Stimulated activated CD4-positive, alpha-beta T cell treated with anti-CD3 and anti-CD28 coated beads, Interleukin-12 subunit alpha, Interleukin-12 subunit beta, amount 100 ng/mL, for 24 hours (primary cell): ENCODE data around the gene PHYKPL.
"Not testable (repeated sequence)": the region's sequence is repeated elsewhere in the genome, so short reads cannot be mapped to it uniquely, and the experiment has no call there.

Experiments
- DNase-seq, 2 experiments: peaks; one replicate each; pipeline ENCODE4 v3.0.0-alpha.2; 2020; ENCODE audit warnings: low read depth in 2 of 2

The PHYKPL gene

DNA sequence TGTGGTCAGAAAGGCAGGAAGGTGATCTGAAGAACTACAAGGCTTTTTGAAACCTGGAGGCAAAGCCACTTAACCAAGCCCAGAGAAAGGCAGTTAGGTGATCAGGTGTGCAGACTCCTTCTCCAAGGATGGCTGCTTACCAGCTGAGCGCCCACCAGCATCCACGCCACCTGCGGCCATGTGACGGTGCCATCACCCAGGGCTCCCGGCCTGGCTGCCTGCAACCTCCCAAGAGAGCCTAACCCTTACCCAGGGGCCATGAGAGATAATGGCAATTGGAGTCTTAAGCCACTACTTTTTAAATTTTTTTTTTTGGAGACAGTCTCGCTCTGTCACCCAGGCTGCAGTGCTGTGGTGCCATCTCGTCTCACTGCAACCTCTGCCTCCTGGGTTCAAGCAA lies 33.1 kb upstream of the PHYKPL start:
- no peak for DNase-seq

DNA sequence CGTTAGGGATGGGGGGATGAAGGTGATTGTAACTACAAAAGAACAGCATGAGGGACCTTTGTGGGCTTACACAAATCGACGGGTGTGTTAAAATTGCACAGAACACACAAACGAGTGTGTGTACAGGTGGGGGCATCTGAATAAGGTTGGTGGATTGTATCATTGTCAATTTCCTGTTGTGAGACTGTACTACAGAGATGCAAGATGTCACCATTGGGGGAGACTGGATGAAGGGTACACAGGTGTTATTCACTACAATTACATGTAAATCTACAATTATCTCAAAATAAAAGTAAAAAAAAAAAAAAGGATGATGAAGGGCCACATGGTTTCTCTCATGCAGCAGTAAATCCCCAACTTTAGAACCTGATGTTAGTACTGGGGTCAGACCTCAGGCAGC lies 31.4 kb upstream of the PHYKPL start:
- DNase-seq = no peak

DNA sequence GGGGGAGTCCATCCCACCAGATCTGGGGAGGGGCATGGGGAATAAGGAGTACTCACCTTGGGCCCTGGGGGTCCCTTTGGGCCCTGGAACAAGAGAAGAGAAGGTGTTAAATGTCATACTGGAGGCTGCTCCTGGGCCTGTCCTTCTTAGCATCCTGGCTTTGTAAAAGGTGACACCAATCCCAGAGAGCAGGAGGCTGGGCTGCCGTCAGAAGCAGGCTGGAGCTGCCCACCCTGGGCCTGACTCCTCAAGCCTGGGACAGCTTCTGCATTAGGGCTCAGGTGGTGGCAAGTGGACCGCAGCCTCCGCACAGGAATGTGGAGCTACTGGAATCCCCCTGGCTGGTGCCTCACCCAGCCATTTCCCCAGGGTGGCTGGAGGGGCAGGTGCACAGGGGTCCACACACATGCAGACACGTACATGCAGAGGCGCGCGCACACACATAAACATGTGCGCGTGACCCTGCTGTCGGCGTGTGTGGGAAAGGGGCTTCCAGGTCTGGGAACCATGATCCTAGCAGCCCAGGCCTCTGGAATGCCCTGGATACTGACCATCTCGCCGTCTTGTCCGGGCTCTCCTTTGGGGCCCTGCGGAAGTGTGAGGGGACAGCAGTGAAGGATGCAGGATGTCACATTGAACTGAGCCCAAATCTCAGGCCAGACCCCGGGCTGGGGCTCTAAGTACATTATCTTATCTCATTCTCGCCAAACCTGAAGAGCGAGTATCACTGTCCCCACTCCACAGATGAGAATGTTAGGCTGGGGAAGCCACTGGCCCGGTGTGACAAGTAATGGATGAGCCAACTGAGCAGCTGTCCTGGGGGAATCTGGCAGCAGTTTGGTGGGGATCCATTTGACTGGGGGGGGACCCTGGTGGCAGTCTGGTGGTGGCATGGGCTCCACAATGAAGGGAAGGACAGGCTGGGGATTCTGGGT lies 29.3 kb upstream of the PHYKPL start:
- DNase-seq = no peak

DNA sequence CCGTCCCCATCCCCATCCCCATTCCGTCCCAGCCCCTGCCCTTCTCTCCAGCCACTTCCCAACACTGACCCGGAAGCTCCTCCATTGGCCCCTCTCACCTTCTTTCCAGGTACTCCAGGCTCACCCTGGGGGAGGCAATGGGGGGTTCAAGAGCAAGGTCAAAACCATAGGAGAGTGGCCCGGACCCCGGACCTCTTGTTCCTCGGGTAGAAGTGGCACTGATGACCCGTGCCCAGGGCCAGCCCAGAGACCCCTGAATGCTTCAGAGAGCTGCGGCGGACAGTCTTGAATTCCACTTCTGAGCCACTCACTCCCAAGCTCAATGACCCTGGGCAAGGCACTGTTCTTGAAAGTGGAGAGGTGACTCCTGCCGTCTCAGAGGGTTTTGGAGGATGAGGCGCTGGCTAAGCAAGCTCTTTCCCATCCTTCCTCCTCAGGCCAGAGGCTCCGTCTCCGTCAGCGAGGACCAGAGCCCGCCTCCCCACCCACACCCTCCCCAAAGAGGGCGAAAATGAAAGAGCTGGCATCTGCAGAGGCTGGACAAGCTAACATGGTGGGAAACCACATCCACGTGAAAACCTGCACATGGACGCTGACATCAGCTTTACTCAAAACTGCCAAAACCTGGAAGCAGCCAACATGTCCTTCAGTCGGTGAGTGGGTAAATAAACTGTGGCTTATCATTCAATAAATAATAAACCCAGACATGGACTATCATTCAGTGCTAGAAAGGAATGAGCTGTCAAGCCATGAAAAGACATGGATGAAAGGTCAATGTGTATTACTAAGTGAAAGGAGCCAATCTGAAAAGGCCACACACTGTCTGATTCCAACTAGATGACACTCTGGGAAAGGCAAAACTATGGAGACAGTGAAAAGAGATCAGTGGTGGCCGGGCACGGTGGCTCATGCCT lies 27.3 kb upstream of the PHYKPL start:
- no peak for DNase-seq

DNA sequence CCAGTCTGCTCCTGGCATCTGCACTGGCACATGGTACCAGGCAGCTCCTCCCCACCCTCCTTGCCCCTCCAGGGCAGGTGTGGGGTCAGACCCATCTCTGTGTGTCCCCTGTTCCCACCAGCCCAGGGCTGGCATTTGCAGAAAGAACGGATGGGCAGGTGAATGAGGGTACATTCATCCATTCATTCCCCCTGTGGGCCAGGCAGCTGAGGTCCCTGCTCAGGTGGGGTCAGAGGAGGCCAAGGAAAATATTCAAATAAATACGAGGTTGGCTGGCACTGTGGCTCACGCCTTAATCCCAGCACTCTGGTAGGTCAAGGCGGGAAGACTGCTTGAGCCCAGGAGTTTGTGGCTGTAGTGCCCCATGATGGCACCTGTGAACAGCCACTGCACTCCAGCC lies 25.0 kb upstream of the PHYKPL start:
- no peak for DNase-seq

DNA sequence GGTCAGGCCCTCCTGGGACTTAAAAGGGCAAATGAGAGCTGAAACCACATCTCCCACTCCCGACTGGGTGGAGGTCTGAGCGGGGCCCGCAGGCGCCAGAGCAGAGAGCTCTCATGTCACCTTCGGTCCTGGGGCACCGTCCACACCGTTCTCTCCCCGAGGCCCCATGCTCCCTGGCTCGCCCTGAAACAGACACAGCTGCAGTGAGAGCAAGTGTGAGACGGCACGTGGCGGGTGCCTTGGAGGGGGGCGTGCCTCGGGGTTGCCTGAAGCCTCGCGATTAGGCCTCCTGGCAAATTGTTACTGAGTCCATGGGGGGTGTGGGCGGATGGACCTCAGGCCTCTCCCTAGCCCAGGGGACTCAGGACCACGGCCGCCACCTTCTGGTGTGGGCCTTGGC lies 24.1 kb upstream of the PHYKPL start:
- no peak for DNase-seq

DNA sequence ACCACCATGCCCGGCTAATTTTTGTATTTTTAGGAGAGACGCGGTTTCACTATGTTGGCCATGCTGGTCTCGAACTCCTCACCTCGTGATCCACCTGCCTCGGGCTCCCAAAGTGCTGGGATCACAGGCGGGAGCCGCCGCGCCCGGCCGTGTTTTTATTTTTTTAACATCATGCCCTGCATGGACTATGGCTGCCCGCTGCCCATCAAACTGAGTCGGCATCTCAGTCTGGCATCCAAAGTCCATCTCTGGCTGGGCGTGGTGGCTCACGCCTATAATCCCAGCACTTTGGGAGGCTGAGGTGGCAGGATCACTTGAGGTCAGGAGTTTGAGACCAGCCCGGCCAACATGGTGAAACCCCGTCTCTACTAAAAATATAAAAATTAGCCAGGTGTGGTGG lies 21.0 kb upstream of the PHYKPL start:
- DNase-seq = not testable (repeated sequence)

DNA sequence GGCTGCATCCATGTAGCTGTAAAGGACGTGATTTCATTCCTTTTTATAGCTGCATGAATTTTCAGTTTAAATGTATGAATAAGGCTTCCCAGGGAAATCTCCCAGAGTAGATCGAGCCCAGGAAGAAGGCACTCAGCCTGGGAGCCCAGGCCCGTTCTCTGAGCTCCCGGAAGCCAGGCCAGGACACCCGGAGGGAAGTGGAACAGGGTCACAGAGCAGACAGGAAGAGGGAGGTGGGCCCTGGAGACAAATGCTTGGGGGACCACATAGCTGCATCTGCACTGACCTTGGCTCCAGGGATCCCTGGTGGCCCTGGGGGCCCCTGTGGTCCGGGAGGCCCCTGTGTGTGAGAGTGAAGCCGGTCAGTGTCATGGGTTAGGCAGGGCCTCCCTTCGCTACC lies 19.7 kb upstream of the PHYKPL start:
- DNase-seq = no peak

DNA sequence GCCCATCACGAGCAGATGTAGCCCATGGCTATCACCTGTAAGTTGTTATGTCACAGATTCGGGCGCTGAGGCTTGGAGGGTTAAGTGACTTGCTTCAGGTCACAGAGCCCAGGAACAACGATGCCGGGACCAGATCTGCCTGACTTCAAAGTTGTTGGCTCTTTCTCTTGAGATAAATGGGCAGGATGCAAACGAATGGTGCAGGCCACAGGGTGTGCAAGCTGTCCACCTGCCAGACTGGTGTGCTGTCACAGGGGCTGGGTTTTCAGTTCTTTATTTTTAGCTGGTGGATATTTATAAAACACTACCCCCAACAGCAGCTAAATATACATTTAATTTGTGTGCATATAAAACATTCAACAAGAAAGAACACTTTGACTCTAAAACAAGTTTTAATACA lies 17.7 kb upstream of the PHYKPL start:
- no peak for DNase-seq

DNA sequence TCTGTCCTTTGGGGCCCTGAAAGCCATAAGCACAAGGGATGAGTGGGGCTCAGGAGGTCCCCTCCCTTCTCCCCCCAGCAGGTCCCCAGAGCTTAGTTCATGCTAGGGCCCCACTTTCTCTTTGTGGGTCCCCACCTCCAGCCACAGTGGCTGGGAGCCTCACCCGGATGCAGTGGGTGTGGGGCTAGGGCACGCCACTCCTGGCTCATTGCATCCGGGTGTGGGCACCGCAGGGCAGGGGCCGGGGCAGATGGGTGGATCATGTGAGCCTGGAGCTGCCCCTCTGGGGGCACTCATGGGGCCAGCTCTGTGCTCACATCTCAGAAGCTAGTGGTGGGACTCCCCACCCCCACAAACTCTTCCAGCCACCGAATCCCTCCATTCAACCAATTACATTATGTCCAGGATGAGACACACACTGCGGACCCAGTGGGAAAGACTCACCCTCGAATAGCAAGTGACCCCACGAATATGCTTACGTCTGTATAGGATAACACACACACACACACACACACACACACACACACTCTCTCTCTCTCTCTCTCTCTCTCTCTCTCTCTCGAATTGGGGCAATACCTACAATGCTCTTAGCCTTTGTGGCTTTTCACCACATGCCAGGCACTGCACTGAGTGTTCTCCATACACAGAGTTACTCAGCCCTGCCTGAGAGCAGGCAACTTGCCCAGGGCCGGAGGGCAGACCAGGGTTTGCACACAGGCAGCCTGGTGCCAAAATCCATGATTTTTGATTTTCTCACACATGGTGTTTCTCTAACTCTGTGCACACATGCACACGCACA lies 16.8 kb upstream of the PHYKPL start:
- DNase-seq = no peak

DNA sequence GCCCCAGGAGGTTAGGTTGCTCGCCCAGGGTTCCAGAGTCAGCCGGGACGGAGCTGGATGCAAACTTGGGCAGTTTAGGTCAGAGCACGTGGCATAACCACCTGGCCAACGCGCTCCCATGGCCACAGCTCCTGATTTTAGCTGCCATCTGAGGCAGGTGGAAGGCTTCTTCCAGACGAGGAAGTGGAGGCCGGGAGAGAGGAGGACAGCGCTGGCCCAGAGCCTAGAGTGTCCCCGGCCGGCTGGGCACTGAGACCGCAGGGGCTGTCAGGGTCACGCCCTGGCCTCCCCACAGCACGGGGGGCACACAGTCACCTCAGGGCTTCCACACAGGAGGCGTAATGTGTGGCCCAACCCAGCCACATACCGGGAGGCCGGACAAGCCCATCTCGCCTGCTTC lies 16.1 kb upstream of the PHYKPL start:
- DNase-seq = no peak

DNA sequence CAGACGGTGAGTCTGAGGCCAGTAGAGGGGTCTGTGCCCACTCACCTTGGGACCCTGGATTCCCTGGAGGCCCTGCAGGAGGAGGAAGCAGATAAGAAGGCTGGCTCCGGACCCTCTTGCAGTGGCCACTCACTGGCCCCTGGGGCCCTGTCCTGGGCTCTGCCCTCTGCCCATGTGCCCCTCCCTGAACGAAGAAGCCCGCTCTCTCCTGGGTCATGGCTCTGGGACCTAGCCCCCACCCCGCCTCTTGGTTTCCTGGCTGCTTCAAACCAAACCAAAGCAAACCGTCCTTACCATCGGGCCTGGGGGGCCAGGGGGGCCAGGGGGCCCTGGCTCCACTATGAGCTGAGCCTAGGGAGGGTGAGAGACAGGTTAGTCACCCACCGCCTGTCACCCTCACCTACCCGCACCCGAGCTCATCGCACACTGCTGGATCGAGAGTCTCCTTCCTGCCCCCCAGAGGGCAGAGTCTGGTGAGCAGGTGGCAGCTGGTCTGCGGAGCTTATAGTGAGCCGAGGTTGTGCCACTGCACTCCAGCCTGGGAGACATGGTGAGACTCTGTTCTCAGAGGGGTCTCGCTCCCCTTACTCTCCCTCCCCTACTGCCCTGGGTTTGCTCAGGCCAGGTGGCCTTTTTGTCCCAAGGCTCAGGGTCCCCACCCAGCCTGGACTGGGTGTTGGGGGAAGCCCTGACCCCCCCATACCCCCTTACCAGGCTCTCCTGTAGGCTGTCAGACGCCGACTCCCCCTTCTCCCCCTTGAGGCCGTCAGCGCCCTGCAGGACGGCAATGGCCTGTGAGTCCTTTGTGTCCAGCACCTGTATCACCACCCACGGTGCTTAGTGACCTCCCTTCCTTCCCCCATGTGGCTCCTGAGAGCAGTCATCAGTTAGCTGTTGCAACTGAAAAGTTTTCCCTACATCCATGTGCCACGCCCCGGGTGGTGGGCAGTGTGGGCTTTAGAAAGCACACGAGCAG lies 15.2 kb upstream of the PHYKPL start:
- no peak for DNase-seq

DNA sequence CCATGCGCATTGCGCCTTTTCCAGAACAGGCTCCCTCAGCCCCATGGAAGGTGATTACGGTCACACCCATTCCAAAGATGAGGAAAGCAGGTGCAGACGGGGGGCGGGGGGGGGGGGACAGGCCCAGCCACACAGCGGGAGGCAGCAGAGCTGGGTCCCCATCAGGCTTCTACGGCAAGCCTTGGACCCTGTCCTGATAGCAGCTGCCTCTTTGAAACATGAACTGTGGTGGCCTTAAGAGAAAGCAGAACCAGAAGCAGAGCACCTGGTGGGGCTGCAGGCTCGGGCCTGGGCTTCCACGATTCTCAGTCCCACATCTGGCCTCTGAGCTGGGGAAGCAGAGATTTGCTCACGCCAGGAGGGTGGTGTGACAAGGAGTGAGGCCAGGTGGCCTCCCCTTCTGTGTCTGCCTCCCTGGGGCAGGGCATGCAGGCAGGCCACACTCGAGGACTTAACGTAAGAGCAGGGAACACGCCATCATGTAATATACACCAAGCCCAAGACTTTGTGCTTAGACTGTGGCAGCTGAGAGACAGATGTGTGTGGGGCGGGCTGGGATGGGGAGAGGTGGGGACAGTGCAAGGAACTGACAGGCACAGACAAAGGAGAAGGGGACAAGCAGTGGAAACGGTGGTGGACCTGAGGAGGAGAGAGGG lies 14.2 kb upstream of the PHYKPL start:
- DNase-seq = no peak

DNA sequence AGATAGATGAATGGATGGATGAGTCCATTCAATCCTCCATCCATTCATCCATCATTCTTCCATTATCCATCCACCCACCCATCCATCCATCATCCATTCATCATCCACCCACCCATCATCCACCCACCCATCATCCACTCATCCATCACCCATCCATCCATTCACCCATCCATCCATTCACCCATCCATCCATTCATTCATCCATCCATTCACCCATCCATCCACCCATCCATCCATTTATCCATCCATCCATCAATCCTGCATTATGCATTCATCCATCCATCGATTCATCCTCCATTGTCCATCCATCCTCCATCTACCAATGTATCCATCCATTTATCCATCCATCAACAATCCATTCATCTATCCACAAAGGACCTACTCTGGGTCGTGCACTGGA lies 12.8 kb upstream of the PHYKPL start:
- no peak for DNase-seq

DNA sequence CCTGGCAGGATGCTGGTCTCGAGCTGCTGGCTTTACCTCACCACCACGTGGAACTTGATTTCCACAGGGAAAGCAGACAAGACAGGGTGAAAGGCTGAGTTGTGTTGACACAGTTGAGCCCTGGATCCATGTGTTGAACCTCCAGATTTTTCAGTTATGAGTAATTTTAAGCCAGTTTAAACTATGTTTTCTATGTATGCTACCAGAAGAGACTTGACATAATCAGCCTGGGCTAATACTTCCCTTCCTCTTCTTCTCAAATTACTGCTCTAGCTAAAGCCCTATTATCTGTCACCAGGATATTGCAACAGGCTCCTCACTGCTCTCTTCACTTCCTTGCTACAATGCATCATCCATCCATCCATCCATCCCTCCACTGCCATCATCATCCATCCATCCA lies 12.0 kb upstream of the PHYKPL start:
- no peak for DNase-seq

DNA sequence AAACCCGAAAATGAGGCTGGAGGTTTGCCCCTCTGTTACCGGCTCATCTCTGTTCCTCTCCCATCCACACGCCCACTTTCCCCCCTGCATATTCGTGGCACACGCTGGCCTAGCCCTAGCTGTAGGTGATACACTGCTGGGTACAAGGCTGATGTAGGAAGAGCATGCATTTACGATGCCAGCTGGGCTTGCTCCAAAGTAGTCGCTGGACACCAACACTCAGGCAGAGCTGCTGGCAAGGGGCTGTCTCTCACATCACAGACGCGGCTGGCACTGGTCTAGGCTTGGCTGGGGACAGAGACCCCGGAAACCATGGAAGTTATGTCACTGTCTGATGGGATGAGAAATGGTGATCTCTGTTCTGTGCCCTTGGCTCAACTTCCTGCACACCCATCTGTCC lies 9.8 kb upstream of the PHYKPL start:
- no peak for DNase-seq

DNA sequence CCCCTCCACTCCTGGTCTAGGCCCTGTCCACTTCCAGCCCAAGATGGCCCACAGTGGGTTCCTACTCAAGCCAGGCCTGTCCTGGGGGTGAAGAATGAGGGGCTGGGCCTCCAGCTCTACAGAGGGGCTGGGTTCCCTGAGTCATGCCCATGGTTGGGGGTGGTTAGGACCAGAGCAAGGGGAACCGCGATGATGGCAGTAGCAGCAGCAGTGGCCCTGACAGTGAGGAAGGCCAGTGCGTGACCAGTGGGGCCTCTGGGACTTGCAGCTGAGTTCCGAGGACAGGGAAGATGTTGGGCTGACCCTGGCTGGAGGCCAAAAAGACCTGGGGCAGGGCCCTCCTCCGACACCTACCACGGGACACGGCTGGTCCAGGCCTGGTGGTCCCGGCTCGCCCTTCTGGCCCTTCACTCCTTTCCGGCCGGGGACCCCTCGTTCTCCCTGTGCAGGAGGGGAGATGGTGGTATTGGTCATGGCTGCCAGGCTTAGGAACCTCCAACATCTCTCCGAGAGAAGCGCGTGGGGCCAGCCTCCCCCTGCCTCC lies 9.2 kb upstream of the PHYKPL start:
- DNase-seq = no peak

DNA sequence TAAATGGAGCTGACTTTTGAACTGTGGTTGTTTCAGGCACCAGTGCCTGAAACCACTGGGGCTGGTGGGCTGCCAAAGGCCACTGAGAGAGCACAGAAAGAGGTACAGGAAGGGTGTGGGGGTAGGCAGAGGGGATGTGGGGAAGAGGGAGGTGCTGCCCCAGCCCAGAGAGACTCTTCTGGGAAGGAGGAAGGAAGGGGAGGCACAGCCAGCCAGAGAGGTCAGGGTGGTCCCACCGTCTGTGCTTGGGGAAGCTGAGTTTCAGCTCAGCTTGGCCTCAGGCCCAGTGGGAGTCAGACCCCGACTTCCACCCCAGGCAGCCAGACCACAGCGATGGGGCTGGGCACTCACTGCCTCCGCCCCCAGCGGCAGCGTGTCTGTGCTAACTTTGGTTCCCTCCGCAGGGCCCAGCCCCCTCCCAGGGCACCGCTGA lies 8.6 kb upstream of the PHYKPL start:
- DNase-seq = no peak

DNA sequence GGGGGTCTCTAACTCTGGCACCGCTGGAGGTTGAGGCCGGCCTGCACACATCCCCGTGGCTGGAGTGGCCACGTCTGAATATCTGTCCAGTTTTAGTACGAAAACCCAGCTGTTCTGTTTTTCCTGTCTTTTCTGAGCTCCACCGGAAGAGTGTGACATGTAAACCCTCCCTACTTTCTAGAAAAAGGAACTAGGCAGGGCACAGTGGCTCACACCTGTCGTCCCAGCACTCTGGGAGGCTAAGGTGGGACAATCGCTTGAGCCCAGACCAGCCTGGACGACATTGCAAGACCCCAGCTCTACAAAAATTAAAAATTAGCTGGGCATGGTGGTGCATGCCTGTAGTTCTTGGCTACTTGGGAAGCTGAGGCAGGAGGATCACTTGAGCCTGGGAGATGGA lies 8.2 kb upstream of the PHYKPL start:
- DNase-seq = no peak

DNA sequence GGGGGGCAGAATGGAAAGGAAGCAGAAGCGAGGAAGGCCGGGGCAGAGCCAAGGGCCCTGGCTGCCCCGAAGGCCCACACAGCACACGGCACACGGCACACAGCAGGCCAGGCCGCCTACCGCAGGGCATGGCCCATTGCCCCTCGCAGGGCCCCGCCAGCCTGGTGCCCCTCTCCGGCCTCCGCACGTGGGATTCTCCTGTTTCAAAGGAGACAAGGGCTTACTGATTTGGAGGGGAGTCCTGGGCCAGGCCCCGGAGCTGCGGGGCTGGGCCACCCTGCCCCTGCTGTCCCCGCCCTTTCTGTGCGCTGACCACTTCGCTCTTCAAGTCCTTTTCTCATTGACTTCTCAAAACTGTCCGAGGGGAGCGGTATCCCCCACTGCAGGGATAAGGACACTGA lies 7.7 kb upstream of the PHYKPL start:
- DNase-seq = no peak
